ENCODE measurements around the gene ELP2. TPM values are rescaled to one million over a fixed set of nuclear protein-coding genes. Genes with fewer than 3 reads are reported as not detected.
A peak's percentile ranks its signal among the peaks of the same experiment; 100 is the strongest.

The ELP2 gene
- total RNA-seq, 1 experiment from 2014 or later: 100 TPM

- no TSS peak for BruUV-seq (replicated peaks)
- CTCF ChIA-PET: no interaction called here
- peaks cover 44% of the 10 kb centered on the region for H3K36me3 Mint-ChIP-seq (ENCODE audit: insufficient read depth, unreplicated experiment)
- H3K9me3 Mint-ChIP-seq (ENCODE audit: unreplicated experiment): no peaks in the 10 kb centered on the region
- POLR2A ChIA-PET: no interaction called here
- H3K4me1 Mint-ChIP-seq (ENCODE audit: insufficient read depth, unreplicated experiment): peaks cover 29% of the 10 kb centered on the region
- no peak for TF ChIP-seq CTCF (IDR thresholded peaks at IDR 0.05; ENCODE audit: unreplicated experiment)
- DNase-seq (ENCODE audit: unreplicated experiment): no peak
- H3K27me3 Mint-ChIP-seq (ENCODE audit: insufficient read depth, unreplicated experiment): no peaks in the 10 kb centered on the region
- intact Hi-C loops (cut with micrococcal nuclease): no loop called here
- peak overlapping the region; percentile 14 for H3K27ac Mint-ChIP-seq (ENCODE audit: low read depth, unreplicated experiment)
- H3K4me3 Mint-ChIP-seq (ENCODE audit: unreplicated experiment): no peak overlapping the region
Measured at GRCh38 chr18:36132756-36133155, 3.1 kb downstream of the ELP2 start.

GRCh38 chr18:36135264-36135663 is 5.6 kb downstream of the ELP2 start:
- ChIA-PET CTCF (interaction anchor here (1.3 to 1.6 kb wide), 2 partner anchors 34 to 117 kb away, joined by 4 to 5 read pairs; no protein-coding TSS in a partner anchor), POLR2A (interaction anchor here (0.6 to 1.6 kb wide), 4 partner anchors 11 to 448 kb away, joined by 3 to 6 read pairs (median 4); no protein-coding TSS in a partner anchor)
- intact Hi-C loops (cut with micrococcal nuclease): no loop called here
- no peak overlapping the region for H3K4me3 Mint-ChIP-seq (ENCODE audit: unreplicated experiment)
- peaks cover 23% of the 10 kb centered on the region for H3K4me1 Mint-ChIP-seq (ENCODE audit: insufficient read depth, unreplicated experiment)
- H3K9me3 Mint-ChIP-seq (ENCODE audit: unreplicated experiment): no peaks in the 10 kb centered on the region
- no TSS peak for BruUV-seq (replicated peaks)
- DNase-seq (ENCODE audit: unreplicated experiment): no peak
- no peak overlapping the region for H3K27ac Mint-ChIP-seq (ENCODE audit: low read depth, unreplicated experiment)
- H3K27me3 Mint-ChIP-seq (ENCODE audit: insufficient read depth, unreplicated experiment): no peaks in the 10 kb centered on the region
- peaks cover 61% of the 10 kb centered on the region for H3K36me3 Mint-ChIP-seq (ENCODE audit: insufficient read depth, unreplicated experiment)
- TF ChIP-seq CTCF (IDR thresholded peaks at IDR 0.05; ENCODE audit: unreplicated experiment): no peak

- Mint-ChIP-seq H3K4me1 (ENCODE audit: insufficient read depth, unreplicated experiment) (peaks cover 6% of the 10 kb centered on the region), H3K27me3 (ENCODE audit: insufficient read depth, unreplicated experiment) (no peaks in the 10 kb centered on the region), H3K36me3 (ENCODE audit: insufficient read depth, unreplicated experiment) (peaks cover 86% of the 10 kb centered on the region), H3K4me3 (ENCODE audit: unreplicated experiment) (no peak overlapping the region), H3K9me3 (ENCODE audit: unreplicated experiment) (no peaks in the 10 kb centered on the region), H3K27ac (ENCODE audit: low read depth, unreplicated experiment) (no peak overlapping the region)
- TF ChIP-seq CTCF (IDR thresholded peaks at IDR 0.05; ENCODE audit: unreplicated experiment): no peak
- no peak for DNase-seq (ENCODE audit: unreplicated experiment)
- intact Hi-C loops (cut with micrococcal nuclease): no loop called here
- CTCF ChIA-PET: interaction anchor here (0.6 to 0.9 kb wide), 2 partner anchors 549 to 1446 kb away, joined by 3 to 4 read pairs; no protein-coding TSS in a partner anchor
- BruUV-seq (replicated peaks): no TSS peak
- POLR2A ChIA-PET: interaction anchor here (1.0 to 5.7 kb wide), 3 partner anchors 9 to 49 kb away, joined by 3 to 36 read pairs (median 3); partner anchors contain the start of genes ELP2 and SLC39A6
Measured at GRCh38 chr18:36139245-36139644, 9.5 kb downstream of the ELP2 start.

- BruUV-seq (replicated peaks): no TSS peak
- intact Hi-C loops (cut with micrococcal nuclease): no loop called here
- no peak for DNase-seq (ENCODE audit: unreplicated experiment)
- H3K9me3 Mint-ChIP-seq (ENCODE audit: unreplicated experiment): no peaks in the 10 kb centered on the region
- POLR2A ChIA-PET: interaction anchor here (0.7 to 5.7 kb wide), 2 partner anchors 12 to 526 kb away, joined by 3 to 36 read pairs; partner anchors contain the start of genes ELP2 and SLC39A6
- H3K27me3 Mint-ChIP-seq (ENCODE audit: insufficient read depth, unreplicated experiment): no peaks in the 10 kb centered on the region
- CTCF ChIA-PET: interaction anchor here (0.6 kb wide), 1 partner anchor 613 kb away, joined by 4 read pairs; no protein-coding TSS in a partner anchor
- no peaks in the 10 kb centered on the region for H3K4me1 Mint-ChIP-seq (ENCODE audit: insufficient read depth, unreplicated experiment)
- no peak overlapping the region for H3K4me3 Mint-ChIP-seq (ENCODE audit: unreplicated experiment)
- peaks cover 95% of the 10 kb centered on the region for H3K36me3 Mint-ChIP-seq (ENCODE audit: insufficient read depth, unreplicated experiment)
- TF ChIP-seq CTCF (IDR thresholded peaks at IDR 0.05; ENCODE audit: unreplicated experiment): no peak
- H3K27ac Mint-ChIP-seq (ENCODE audit: low read depth, unreplicated experiment): peak overlapping the region; percentile 57
Measured at GRCh38 chr18:36141576-36141975, 11.9 kb downstream of the ELP2 start.
